A549 treated with RU486 at 1 μM for 4 hours (cell line): ENCODE data around the gene OR10R2. TPM values are rescaled to one million over a fixed set of nuclear protein-coding genes. Genes with fewer than 3 reads are reported as not detected.

Source experiments
- total RNA-seq: library from RNA; stranded (reverse); fragments of 200-300 nt; extraction: Qiagen RNA extraction; gene quantifications from 5 replicates; pipeline ENCODE4 v1.2.3, GENCODE V29; 2022; ENCODE audit warnings: low read depth

Gene OR10R2, protein sequence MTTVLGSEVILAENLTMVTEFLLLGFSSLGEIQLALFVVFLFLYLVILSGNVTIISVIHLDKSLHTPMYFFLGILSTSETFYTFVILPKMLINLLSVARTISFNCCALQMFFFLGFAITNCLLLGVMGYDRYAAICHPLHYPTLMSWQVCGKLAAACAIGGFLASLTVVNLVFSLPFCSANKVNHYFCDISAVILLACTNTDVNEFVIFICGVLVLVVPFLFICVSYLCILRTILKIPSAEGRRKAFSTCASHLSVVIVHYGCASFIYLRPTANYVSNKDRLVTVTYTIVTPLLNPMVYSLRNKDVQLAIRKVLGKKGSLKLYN
- total RNA-seq, result not detected in 5 replicates

DNA sequence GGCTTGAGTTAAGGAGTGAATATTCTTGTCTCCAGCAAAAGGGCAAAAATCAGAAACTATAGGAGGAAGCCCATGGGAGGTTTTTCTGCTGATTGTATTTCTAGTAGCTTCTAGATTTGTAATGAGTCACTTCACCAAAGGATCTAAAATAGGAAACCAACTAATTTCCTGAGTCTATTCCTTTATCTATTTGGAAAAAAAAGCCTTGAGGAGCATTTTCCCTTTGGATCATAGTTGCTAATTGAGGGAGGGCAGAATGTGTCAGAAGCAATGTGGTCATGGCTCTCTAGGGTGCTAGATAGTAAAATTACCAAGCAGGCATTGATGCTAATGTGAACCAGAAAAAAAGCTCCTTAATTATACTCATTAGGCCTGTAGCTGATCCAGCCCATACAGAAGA is at the start of gene OR10R2:
Gene OR10R2, plus strand, starts transcription at position 301 of the 400 bp plus-strand sequence. CDS start 106 bp downstream, outside the sequence.

DNA sequence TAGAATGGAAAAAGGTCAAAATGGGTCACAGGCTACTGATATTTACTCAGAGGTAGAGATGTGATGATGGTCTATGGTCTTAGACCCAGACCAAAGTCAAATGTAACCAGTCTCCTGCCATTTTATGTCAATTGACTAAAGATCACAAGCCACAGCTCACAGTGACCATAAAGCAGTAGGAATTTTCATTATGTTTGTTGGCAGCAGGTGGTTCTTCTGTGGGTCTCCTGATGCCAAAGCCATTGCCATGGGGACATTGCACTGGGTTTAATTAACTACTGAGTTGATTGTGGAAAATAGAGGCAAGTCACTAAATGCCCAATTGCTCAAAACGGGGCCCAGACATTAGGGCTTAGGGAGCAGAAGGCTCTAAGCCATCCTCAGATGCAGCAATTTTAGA is 45.9 kb upstream of the OR10R2 start, which contains the start of gene OR10K2:
Gene OR10K2, minus strand, starts transcription at position 101 of the 400 bp plus-strand sequence. CDS start 5,371 bp downstream, outside the sequence.

DNA sequence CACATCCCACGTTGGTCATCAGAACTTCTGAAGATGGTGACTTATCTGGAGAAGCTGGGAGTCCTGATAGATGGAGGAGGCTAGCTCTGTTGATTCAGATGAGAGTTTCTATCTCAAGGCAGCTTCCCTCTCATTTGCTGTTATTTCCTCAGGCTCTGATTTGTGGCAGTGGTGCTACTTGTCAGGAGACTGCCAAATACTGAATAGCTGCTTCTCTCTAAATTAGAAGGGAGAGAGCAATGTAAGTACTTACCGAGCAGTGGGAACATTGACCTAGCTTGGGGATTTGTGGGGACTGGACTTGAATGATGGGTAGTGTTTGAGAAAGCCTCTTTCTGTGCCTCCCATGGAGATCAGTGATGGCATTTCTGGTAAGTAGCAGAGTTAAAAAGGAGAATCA is 10.5 kb upstream of the OR10R2 start, which contains the start of gene OR10K1:
Gene OR10K1, plus strand, starts transcription at position 301 of the 400 bp plus-strand sequence. CDS start 3,728 bp downstream, outside the sequence.

Other genes starting within 250 kb of the OR10R2 start
- not detected in 5 replicates for gene CD1A, start 217.8 kb upstream of the OR10R2 start, total RNA-seq
- not detected in 5 replicates for gene CD1C, start 182.3 kb upstream of the OR10R2 start, total RNA-seq
- not detected in 5 replicates for gene CD1B, start 140.7 kb upstream of the OR10R2 start, total RNA-seq
- gene CD1E, start 118.3 kb upstream of the OR10R2 start, total RNA-seq, result not detected in 5 replicates
- gene OR10T2, start 72.8 kb upstream of the OR10R2 start, total RNA-seq, result not detected in 5 replicates
- gene OR10K2, start 46.0 kb upstream of the OR10R2 start, total RNA-seq, result not detected in 5 replicates
- not detected in 5 replicates for gene OR10K1, start 10.4 kb upstream of the OR10R2 start, total RNA-seq
- not detected in 5 replicates for gene OR6Y1, start 82.2 kb downstream of the OR10R2 start, total RNA-seq
- not detected in 5 replicates for gene OR6P1, start 98.4 kb downstream of the OR10R2 start, total RNA-seq
- gene OR10X1, start 107.7 kb downstream of the OR10R2 start, total RNA-seq, result not detected in 5 replicates
- gene OR10Z1, start 133.0 kb downstream of the OR10R2 start, total RNA-seq, result not detected in 5 replicates
- not detected in 5 replicates for gene SPTA1, start 214.5 kb downstream of the OR10R2 start, total RNA-seq
- not detected in 5 replicates for gene OR6K2, start 228.4 kb downstream of the OR10R2 start, total RNA-seq
- gene OR6K3, start 248.5 kb downstream of the OR10R2 start, total RNA-seq, result not detected in 5 replicates